BE2C (cell line): ENCODE measurements around the gene HSPA4L.

Experiments used
- DNase-seq: peaks from one replicate; pipeline ENCODE4 v3.0.0-alpha.2; 2020
- H3K27me3 ChIP-seq: fragments of 250-450 bp; sonication (Bioruptor Pico); 2 replicates; pipeline ENCODE4 v1.5.1; 2020; ENCODE audit warnings: mild to moderate bottlenecking
- H3K36me3 ChIP-seq: fragments of 250-450 bp; sonication (Bioruptor Pico); 2 replicates; pipeline ENCODE4 v1.5.1; 2020; ENCODE audit warnings: mild to moderate bottlenecking
- H3K4me1 ChIP-seq: fragments of 250-450 bp; sonication (Bioruptor Pico); 2 replicates; pipeline ENCODE4 v1.5.1; 2020
- H3K4me3 ChIP-seq: 2 replicates; pipeline ENCODE4 v1.5.1; 2011; ENCODE audit warnings: low read depth, low read length
- H3K9me3 ChIP-seq: fragments of 250-450 bp; sonication (Bioruptor Pico); 2 replicates; pipeline ENCODE4 v1.5.1; 2020
- TF ChIP-seq, protein P1 (sequence below): IDR thresholded peaks from 2 replicates; pipeline ENCODE4 v1.5.1; 2012; ENCODE audit warnings: mild to moderate bottlenecking, low read depth, low read length

Gene HSPA4L

DNA sequence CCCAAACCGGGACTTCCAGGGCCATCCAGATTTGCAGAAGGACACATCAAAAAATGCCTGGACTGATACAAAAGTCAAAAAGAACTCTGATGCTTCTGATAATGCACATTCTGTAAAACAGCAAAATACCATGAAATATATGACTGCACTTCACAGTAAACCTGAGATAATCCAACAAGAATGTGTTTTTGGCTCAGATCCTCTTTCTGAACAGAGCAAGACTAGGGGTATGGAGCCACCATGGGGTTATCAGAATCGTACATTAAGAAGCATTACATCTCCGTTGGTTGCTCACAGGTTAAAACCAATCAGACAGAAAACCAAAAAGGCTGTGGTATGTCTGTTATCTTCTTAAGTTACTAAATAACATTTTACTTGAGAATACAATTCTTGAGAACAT is 107.8 kb downstream of the HSPA4L start:
- H3K4me3 ChIP-seq: no peak overlapping the region
- no peaks in the 10 kb centered on the region for H3K9me3 ChIP-seq
- no peaks in the 10 kb centered on the region for H3K27me3 ChIP-seq
- DNase-seq: no peak
- H3K4me1 ChIP-seq: peaks cover 5% of the 10 kb centered on the region; the same call in 1 of the 2 replicates
- TF ChIP-seq, protein P1, sequence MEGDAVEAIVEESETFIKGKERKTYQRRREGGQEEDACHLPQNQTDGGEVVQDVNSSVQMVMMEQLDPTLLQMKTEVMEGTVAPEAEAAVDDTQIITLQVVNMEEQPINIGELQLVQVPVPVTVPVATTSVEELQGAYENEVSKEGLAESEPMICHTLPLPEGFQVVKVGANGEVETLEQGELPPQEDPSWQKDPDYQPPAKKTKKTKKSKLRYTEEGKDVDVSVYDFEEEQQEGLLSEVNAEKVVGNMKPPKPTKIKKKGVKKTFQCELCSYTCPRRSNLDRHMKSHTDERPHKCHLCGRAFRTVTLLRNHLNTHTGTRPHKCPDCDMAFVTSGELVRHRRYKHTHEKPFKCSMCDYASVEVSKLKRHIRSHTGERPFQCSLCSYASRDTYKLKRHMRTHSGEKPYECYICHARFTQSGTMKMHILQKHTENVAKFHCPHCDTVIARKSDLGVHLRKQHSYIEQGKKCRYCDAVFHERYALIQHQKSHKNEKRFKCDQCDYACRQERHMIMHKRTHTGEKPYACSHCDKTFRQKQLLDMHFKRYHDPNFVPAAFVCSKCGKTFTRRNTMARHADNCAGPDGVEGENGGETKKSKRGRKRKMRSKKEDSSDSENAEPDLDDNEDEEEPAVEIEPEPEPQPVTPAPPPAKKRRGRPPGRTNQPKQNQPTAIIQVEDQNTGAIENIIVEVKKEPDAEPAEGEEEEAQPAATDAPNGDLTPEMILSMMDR: no peak
- H3K36me3 ChIP-seq: peaks cover 75% of the 10 kb centered on the region
